PC-9 (cell line): Measurements from ENCODE around the gene EEF1AKMT3. TPM values are rescaled to one million over a fixed set of nuclear protein-coding genes. Genes with fewer than 3 reads are reported as not detected.

Experiments
- BruUV-seq: library from RNA; stranded (reverse); fragments of 400-500 nt; replicated peaks from 2 replicates; lab custom pipeline; 2021; lab: Mats Ljungman, UMichigan
- CTCF ChIA-PET: fragments of 300-600 bp; sonication (Branson Sonifier 250); formaldehyde crosslinking; loops from one replicate; lab custom pipeline; 2022; ENCODE audit warnings: antibody characterized with exemption; lab: Charles Lee
- POLR2A ChIA-PET: fragments of 300-600 bp; sonication (Branson Sonifier 250); formaldehyde crosslinking; loops from one replicate; lab custom pipeline; 2022; ENCODE audit warnings: antibody characterized with exemption; ENCODE audit not compliant: unreplicated experiment; lab: Charles Lee
- DNase-seq, 2 experiments: peaks; one replicate each; pipeline versions ENCODE4 v3.0.0 to v3.0.0-alpha.2; 2015 to 2022; ENCODE audit warnings: mixed read lengths in 1 of 2
- H2AFZ ChIP-seq: fragments of 200-600 bp; sonication (generic); 2 replicates; pipeline ENCODE4 v1.8.1; 2017; ENCODE audit warnings: antibody characterized with exemption
- H3F3A ChIP-seq: fragments of 200-600 bp; sonication (generic); 2 replicates; pipeline ENCODE4 v1.8.1; 2017; ENCODE audit warnings: antibody characterized with exemption, mild to moderate bottlenecking, low read depth; ENCODE audit not compliant: insufficient read depth
- H3K27ac ChIP-seq: fragments of 200-600 bp; sonication (generic); 2 replicates; pipeline ENCODE4 v1.6.1; 2016; ENCODE audit warnings: mixed run types
- H3K27me3 ChIP-seq: fragments of 200-600 bp; sonication (generic); 2 replicates; pipeline ENCODE4 v1.6.1; 2016; ENCODE audit warnings: low read depth, mixed run types; ENCODE audit not compliant: insufficient read depth
- H3K36me3 ChIP-seq: fragments of 200-600 bp; sonication (generic); 2 replicates; pipeline ENCODE4 v1.6.1; 2016; ENCODE audit warnings: low read depth, mixed run types
- H3K4me1 ChIP-seq: fragments of 200-600 bp; sonication (generic); replicated peaks from 2 replicates; pipeline ENCODE4 v1.6.1; 2016; ENCODE audit warnings: mixed run types; ENCODE audit not compliant: insufficient read depth
- H3K4me2 ChIP-seq: fragments of 200-600 bp; sonication (generic); 2 replicates; pipeline ENCODE4 v1.6.1; 2017; ENCODE audit warnings: mixed run types
- H3K4me3 ChIP-seq: fragments of 200-600 bp; sonication (generic); 2 replicates; pipeline ENCODE4 v1.6.1; 2016; ENCODE audit warnings: mixed run types
- H3K79me2 ChIP-seq: fragments of 200-600 bp; sonication (generic); 2 replicates; pipeline ENCODE4 v1.6.1; 2017; ENCODE audit warnings: low read depth, mixed run types
- H3K9me2 ChIP-seq: fragments of 200-600 bp; sonication (generic); 2 replicates; pipeline ENCODE4 v1.8.1; 2017; ENCODE audit warnings: mild to moderate bottlenecking; ENCODE audit not compliant: insufficient read depth
- H3K9me3 ChIP-seq: fragments of 200-600 bp; sonication (generic); 2 replicates; pipeline ENCODE4 v1.8.1; 2016; ENCODE audit warnings: low read depth; ENCODE audit not compliant: insufficient read depth
- H4K20me1 ChIP-seq: fragments of 200-600 bp; sonication (generic); 2 replicates; pipeline ENCODE4 v1.8.1; 2017; ENCODE audit not compliant: insufficient read depth
- EZH2 ChIP-seq: fragments of 200-600 bp; sonication (generic); IDR thresholded peaks from 2 replicates; pipeline ENCODE4 v1.8.0; 2017; ENCODE audit warnings: antibody characterized with exemption, low read depth
- intact Hi-C: fragments of 100-400 bp; cut with micrococcal nuclease; formaldehyde crosslinking; loops from one replicate; pipeline ENCODE4 v1.10.0; 2022; ENCODE audit not compliant: unreplicated experiment
- total RNA-seq: library from RNA; stranded (reverse); gene quantifications from 2 replicates; pipeline ENCODE4 v1.2.3, GENCODE V29; 2021
- TF ChIP-seq, protein P1 (sequence below): fragments of 200-600 bp; sonication (generic); conservative IDR thresholded peaks from 2 replicates; pipeline ENCODE4 v1.6.1; 2017; ENCODE audit warnings: mixed run types, antibody characterized with exemption, mild to moderate bottlenecking, moderate library complexity

Gene EEF1AKMT3
- total RNA-seq, 1 experiment from 2014 or later, result 13.1 TPM

DNA sequence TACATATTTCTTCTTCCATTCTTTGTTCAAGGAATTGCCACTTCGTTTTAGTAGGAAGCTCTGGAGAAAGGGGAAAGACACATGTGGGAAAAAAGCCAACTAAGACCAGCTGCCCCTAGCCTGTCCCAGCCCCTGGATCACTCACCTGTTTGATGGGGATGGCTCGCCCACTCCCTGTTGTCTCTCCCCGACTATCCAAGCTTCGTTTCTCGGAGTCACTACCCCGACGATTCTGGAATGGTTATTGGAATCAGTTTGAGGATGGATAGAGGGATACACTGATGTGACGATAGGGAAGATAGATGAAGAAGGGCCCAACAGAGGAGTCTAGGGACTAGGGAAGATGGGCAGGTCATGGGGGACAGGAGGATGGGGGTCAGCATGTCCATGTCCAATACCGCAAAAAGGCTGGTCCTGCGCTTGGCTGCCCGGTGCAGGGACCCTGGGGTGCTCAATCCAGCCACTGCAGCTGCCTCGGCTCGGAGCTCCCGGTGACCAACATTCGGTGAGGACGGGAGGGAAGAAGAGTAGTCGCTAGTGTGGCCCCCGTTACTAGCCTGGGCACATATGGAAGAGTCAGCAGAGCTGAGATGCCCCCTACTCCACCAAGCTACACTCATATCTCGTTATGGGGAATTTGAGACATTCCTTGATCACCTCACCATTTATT lies 40.9 kb upstream of the EEF1AKMT3 start:
- H3K27me3 ChIP-seq, result peaks cover 16% of the 10 kb centered on the region
- CTCF ChIA-PET, result no interaction called here
- H3F3A ChIP-seq, result peaks cover 1% of the 10 kb centered on the region; the same call in 1 of the 2 replicates
- H3K36me3 ChIP-seq, result no peaks in the 10 kb centered on the region
- H4K20me1 ChIP-seq, result no peaks in the 10 kb centered on the region
- H3K4me2 ChIP-seq, result no peak overlapping the region
- POLR2A ChIA-PET, result interaction anchor here (0.8 kb wide), 1 partner anchor 28 kb away, joined by 7 read pairs; no protein-coding TSS in a partner anchor
- H3K4me1 ChIP-seq, result no peaks in the 10 kb centered on the region
- H3K27ac ChIP-seq, result no peak overlapping the region
- no peaks in the 10 kb centered on the region for H3K9me3 ChIP-seq
- no peaks in the 10 kb centered on the region for H3K79me2 ChIP-seq
- intact Hi-C loops, result no loop called here
- BruUV-seq, result no TSS peak
- TF ChIP-seq, protein P1, sequence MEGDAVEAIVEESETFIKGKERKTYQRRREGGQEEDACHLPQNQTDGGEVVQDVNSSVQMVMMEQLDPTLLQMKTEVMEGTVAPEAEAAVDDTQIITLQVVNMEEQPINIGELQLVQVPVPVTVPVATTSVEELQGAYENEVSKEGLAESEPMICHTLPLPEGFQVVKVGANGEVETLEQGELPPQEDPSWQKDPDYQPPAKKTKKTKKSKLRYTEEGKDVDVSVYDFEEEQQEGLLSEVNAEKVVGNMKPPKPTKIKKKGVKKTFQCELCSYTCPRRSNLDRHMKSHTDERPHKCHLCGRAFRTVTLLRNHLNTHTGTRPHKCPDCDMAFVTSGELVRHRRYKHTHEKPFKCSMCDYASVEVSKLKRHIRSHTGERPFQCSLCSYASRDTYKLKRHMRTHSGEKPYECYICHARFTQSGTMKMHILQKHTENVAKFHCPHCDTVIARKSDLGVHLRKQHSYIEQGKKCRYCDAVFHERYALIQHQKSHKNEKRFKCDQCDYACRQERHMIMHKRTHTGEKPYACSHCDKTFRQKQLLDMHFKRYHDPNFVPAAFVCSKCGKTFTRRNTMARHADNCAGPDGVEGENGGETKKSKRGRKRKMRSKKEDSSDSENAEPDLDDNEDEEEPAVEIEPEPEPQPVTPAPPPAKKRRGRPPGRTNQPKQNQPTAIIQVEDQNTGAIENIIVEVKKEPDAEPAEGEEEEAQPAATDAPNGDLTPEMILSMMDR, result no peak
- no peak for TF ChIP-seq EZH2
- H3K4me3 ChIP-seq, result no peak overlapping the region
- H2AFZ ChIP-seq, result no peak overlapping the region
- DNase-seq, result no peak
- H3K9me2 ChIP-seq, result no peaks in the 10 kb centered on the region

DNA sequence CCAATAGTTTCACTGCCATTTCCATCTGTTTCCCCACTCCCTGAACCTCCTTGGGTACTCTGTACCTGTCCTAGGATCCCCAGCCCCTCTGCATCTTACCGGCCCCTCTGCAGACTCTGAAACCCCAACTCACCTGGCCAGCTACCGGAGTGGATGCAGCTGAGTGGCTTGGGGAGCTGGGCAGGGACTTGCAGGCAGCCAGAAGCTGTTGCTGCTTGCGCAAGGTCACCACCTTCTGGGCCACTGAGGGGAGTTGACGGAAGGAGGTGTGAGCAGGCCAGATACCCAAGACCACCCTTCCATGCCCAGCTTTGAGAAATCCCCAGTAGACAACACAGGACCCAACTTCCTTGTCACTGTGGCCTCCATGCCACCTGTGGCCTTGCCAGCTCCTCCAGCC lies 40.1 kb upstream of the EEF1AKMT3 start:
- Histone ChIP-seq H3F3A (peaks cover 5% of the 10 kb centered on the region; the same call in 1 of the 2 replicates), H3K9me2 (no peaks in the 10 kb centered on the region), H3K4me1 (no peaks in the 10 kb centered on the region), H3K79me2 (no peaks in the 10 kb centered on the region), H4K20me1 (no peaks in the 10 kb centered on the region), H3K9me3 (no peaks in the 10 kb centered on the region), H3K4me3 (no peak overlapping the region), H3K27me3 (peaks cover 22% of the 10 kb centered on the region), H2AFZ (no peak overlapping the region), H3K27ac (no peak overlapping the region), H3K4me2 (no peak overlapping the region), H3K36me3 (no peaks in the 10 kb centered on the region)
- CTCF ChIA-PET, result no interaction called here
- DNase-seq, result no peak
- intact Hi-C loops, result no loop called here
- no TSS peak for BruUV-seq
- TF ChIP-seq, protein P1, result no peak
- TF ChIP-seq EZH2, result no peak
- POLR2A ChIA-PET, result no interaction called here

DNA sequence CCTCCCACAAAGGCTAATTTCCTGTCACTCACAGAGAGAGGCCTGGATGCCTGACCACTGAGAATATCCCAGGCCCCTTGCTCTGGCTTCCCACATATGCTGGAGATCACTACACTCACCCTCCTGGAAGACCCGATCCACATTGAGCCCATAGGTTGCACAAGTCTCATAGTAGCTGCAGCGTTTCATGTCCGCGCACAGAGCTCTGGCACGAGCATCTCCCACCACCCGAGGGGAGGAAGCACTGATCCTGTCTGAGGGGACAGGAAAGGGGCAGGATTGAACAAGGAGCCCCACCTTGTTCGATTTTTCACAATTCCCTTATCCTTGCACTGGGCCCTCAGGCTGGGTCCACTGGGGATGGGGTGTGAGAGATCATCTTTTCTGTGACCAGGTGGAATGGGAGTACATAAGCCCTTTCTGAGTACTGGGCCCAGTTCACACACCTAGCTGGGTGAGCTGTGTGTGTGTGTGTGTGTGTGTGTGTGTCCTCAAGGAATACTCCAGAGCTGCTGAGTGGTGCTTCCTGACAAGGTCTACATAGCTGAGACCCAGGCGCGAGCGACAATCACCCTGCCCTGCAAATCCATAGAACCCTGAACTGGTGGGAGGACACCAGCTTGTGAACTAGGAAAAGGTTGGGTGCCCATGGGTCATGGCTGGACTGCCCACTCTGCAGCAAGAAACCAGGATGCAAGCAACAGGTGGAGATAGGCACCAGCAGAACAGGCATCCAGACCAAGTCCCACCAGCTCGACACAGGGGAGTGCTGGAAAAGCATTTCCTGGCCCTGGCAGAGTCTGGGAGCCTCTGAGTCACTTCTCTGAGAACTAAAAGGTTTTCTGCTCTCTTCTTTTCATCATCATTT lies 39.5 kb upstream of the EEF1AKMT3 start:
- Histone ChIP-seq H3K4me3 (no peak overlapping the region), H3K79me2 (no peaks in the 10 kb centered on the region), H3F3A (peaks cover 5% of the 10 kb centered on the region; the same call in 1 of the 2 replicates), H3K9me3 (no peaks in the 10 kb centered on the region), H3K9me2 (no peaks in the 10 kb centered on the region), H3K36me3 (no peaks in the 10 kb centered on the region), H4K20me1 (no peaks in the 10 kb centered on the region), H3K27me3 (peaks cover 22% of the 10 kb centered on the region), H3K4me1 (no peaks in the 10 kb centered on the region), H2AFZ (no peak overlapping the region), H3K4me2 (no peak overlapping the region), H3K27ac (no peak overlapping the region)
- intact Hi-C loops, result no loop called here
- DNase-seq, result no peak
- BruUV-seq, result no TSS peak
- ChIA-PET CTCF (no interaction called here), POLR2A (no interaction called here)
- no peak for TF ChIP-seq EZH2
- TF ChIP-seq, protein P1, result no peak
